Measurements from ENCODE around the gene DLGAP1.

DNA sequence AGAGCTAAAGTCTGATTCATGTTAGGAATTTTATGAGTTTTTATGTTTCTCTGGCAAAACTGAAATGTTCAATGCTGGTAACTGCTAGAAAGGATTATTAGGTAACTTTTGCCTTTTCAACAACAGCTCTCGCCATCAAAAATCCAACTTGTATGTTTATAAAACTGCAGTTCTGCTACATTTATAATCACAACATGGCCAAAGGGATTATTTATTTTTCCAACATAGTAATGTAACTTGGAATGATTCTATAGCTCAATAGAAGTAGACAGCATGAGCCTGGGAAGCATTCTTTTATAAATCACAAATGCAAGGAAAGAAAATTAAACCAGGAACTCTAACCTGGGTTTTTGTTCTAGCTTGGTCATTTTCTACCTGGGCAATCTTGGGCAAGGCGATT, 534.3 kb downstream of the DLGAP1 start:
- TF ChIP-seq, protein P1, sequence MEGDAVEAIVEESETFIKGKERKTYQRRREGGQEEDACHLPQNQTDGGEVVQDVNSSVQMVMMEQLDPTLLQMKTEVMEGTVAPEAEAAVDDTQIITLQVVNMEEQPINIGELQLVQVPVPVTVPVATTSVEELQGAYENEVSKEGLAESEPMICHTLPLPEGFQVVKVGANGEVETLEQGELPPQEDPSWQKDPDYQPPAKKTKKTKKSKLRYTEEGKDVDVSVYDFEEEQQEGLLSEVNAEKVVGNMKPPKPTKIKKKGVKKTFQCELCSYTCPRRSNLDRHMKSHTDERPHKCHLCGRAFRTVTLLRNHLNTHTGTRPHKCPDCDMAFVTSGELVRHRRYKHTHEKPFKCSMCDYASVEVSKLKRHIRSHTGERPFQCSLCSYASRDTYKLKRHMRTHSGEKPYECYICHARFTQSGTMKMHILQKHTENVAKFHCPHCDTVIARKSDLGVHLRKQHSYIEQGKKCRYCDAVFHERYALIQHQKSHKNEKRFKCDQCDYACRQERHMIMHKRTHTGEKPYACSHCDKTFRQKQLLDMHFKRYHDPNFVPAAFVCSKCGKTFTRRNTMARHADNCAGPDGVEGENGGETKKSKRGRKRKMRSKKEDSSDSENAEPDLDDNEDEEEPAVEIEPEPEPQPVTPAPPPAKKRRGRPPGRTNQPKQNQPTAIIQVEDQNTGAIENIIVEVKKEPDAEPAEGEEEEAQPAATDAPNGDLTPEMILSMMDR (IDR thresholded peaks at IDR 0.05) = no peak
- no peak for TF ChIP-seq EZH2 (IDR thresholded peaks at IDR 0.05)
